Type B pancreatic cell (in vitro differentiated cells): ENCODE results near the gene PIGQ. TPM values are rescaled to one million over a fixed set of nuclear protein-coding genes. Genes with fewer than 3 reads are reported as not detected.

ENCODE experiments used
- DNase-seq: peaks from one replicate; pipeline ENCODE4 v3.0.0; 2021; ENCODE audit warnings: mixed read lengths; ENCODE audit not compliant: unreplicated experiment; ENCODE audit errors: extremely low spot score
- H3K27ac Mint-ChIP-seq: 2 replicates; pipeline ENCODE4 v1.8.0; 2021; ENCODE audit warnings: mild to moderate bottlenecking, mixed read lengths
- H3K27me3 Mint-ChIP-seq: 2 replicates; pipeline ENCODE4 v1.8.0; 2021; ENCODE audit warnings: mixed read lengths
- H3K36me3 Mint-ChIP-seq: 2 replicates; pipeline ENCODE4 v1.8.0; 2021; ENCODE audit warnings: mixed read lengths
- H3K4me1 Mint-ChIP-seq: one replicate; pipeline ENCODE4 v1.8.0; 2021; ENCODE audit warnings: mixed read lengths; ENCODE audit not compliant: unreplicated experiment
- H3K4me3 Mint-ChIP-seq: 2 replicates; pipeline ENCODE4 v1.8.0; 2021; ENCODE audit warnings: mild to moderate bottlenecking, mixed read lengths
- H3K9me3 Mint-ChIP-seq: 2 replicates; pipeline ENCODE4 v1.8.0; 2021; ENCODE audit warnings: mixed read lengths
- total RNA-seq: library from RNA; stranded (reverse); gene quantifications from 2 replicates; pipeline ENCODE4 v1.2.1, GENCODE V29; 2021; ENCODE audit warnings: low replicate concordance
- TF ChIP-seq, protein P1 (sequence below): fragments of 200-600 bp; sonication (generic); conservative IDR thresholded peaks from 2 replicates; pipeline ENCODE4 v1.5.0; 2021; ENCODE audit warnings: antibody characterized with exemption, mild to moderate bottlenecking

Gene PIGQ
- total RNA-seq, 1 donor from 2014 or later = 83.5 TPM

DNA sequence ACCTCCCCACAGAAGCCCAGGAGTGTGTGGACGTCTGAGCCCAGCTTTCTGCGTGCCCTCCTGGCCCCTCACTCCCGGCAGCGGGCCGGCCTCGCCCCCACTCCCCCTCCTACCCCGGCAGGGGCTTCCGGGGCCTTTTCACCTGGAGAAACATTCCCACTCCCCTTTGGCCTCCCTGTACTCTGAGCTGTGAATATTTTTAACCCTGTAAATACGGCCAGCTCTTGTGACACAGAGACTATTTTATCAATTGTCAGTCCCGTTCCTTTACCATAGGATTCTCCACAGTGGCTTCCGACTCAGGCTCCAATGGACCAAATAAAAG, 15.5 kb upstream of the PIGQ start:
- peaks cover 3% of the 10 kb centered on the region for H3K4me1 Mint-ChIP-seq
- no peak overlapping the region for H3K4me3 Mint-ChIP-seq
- H3K9me3 Mint-ChIP-seq = no peaks in the 10 kb centered on the region
- no peak for DNase-seq
- H3K27ac Mint-ChIP-seq = no peak overlapping the region
- peaks cover 6% of the 10 kb centered on the region for H3K27me3 Mint-ChIP-seq
- TF ChIP-seq, protein P1, sequence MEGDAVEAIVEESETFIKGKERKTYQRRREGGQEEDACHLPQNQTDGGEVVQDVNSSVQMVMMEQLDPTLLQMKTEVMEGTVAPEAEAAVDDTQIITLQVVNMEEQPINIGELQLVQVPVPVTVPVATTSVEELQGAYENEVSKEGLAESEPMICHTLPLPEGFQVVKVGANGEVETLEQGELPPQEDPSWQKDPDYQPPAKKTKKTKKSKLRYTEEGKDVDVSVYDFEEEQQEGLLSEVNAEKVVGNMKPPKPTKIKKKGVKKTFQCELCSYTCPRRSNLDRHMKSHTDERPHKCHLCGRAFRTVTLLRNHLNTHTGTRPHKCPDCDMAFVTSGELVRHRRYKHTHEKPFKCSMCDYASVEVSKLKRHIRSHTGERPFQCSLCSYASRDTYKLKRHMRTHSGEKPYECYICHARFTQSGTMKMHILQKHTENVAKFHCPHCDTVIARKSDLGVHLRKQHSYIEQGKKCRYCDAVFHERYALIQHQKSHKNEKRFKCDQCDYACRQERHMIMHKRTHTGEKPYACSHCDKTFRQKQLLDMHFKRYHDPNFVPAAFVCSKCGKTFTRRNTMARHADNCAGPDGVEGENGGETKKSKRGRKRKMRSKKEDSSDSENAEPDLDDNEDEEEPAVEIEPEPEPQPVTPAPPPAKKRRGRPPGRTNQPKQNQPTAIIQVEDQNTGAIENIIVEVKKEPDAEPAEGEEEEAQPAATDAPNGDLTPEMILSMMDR = no peak
- H3K36me3 Mint-ChIP-seq = no peaks in the 10 kb centered on the region

DNA sequence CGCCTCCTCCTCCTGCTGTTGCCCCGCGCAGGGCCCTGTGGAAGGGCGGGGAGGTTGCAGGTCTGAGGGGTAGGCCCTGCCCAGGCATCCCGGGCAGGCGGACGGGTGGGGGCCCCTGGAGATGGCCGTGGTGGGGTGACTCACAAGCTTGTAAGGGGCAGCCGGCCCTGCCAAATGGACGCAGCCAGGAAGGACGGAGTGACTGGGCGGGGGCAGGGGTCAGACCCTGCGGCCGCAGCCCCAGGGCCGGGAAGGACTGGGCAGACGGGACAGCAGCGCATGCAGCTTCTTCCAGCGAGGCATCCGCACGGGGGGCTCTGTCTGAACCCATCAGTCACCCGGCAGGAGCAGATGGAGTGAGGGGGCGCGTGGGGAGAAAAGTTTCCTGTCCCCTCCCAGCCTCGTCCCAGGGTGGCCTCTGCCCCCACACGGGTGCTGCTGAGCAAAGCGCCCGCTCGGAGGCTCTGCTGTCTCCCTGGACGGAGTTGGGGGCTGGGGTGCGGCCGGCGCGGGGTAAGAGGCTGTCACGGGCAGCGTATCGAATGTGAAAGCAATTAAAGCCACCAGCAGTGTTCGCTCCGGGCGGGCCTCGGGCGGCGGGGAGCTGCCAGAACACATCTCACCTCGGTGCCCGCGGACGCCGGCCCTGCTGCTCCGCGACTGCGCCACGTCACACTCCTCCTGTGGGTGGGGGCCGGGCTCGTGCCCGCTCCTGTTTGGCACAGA, 15.0 kb upstream of the PIGQ start:
- H3K4me3 Mint-ChIP-seq = no peak overlapping the region
- no peak overlapping the region for H3K27ac Mint-ChIP-seq
- H3K9me3 Mint-ChIP-seq = no peaks in the 10 kb centered on the region
- H3K4me1 Mint-ChIP-seq = peaks cover 3% of the 10 kb centered on the region
- TF ChIP-seq, protein P1 = no peak
- DNase-seq = no peak
- peaks cover 9% of the 10 kb centered on the region for H3K27me3 Mint-ChIP-seq
- no peaks in the 10 kb centered on the region for H3K36me3 Mint-ChIP-seq

DNA sequence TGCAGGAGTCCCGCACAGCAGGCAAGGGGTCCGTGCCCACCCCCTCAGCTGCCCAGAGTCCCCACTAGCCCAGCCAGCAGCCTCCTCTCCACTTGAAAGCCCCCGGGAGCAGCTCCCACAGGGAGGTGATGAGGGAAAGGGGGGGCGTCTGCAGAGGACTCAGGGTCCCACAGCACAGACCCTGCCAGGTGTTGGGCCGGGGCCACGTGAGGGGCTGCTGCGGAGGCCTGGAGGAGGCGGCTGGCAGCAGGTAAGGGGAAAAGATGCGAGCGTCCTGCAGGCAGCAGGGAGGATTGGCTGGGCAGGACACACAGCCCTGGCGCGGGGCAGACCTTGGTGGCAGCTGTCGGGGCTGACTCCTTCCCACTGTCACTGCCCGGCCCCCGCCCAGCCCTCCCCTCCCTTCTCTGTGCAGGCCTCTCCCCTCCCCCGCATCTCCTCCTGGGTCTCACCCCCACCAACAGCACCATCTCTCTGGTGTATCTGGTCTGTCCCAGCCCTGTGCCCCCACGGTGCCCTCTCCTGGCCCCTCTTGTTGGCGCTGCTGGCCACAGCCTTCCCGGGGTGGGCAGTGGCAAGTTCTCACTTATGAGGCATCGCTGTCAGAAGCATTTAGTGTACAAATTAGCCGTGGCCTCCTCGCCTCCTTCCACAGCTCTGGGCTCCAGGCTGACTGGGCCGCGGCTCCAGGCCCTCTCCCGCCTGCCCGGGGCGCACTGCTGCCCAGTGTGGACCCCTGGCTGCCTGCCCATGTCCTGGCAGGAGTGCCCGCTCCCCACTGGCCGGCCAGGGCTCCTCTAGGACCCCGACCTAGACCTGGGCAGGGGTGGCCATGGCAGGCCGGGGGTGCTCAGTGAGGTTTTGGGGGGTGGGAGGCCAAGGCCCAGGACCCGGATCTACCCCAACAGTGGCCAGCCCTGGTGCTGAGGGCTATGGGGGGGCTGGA, 14.0 kb upstream of the PIGQ start:
- Mint-ChIP-seq H3K4me1 (peaks cover 3% of the 10 kb centered on the region), H3K27ac (no peak overlapping the region), H3K27me3 (peaks cover 9% of the 10 kb centered on the region), H3K36me3 (no peaks in the 10 kb centered on the region), H3K9me3 (no peaks in the 10 kb centered on the region), H3K4me3 (no peak overlapping the region)
- no peak for DNase-seq
- TF ChIP-seq, protein P1 = no peak

DNA sequence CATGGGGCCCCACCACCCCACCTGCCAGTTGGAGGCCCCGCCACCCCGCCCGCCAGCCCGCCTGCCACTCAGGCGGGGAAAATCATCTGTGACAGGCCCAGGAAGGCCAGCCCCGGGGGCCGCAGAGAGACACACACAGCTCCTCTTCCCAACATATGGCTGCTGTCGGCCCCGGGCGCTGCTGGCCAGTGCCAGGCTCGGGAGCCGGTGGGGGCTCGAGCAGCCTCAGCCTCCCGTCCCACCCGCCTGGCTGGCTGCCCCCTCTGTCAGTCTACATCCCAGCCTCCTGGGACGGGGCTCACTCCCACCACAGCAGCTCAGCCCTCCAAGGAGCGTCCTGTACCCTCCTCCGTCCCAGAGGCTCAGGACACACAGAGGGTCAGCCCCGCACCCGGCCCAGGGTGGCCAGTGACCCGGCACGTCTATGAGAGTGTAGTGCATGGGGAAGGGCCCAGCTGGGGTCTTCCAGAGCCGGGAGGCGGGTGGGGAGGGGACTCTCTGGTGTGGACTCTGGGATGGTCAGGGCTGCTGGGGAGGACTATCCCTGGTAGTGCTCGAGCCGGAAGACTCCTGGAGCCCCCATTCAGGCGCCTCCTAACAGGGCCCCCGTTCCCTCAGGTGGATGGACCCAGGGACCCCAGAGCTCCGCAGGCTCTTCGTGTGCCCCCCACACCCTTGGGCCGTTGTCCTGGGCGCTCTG, 13.1 kb upstream of the PIGQ start:
- Mint-ChIP-seq H3K9me3 (no peaks in the 10 kb centered on the region), H3K27ac (no peak overlapping the region), H3K4me3 (no peak overlapping the region), H3K36me3 (no peaks in the 10 kb centered on the region), H3K27me3 (peaks cover 11% of the 10 kb centered on the region), H3K4me1 (peaks cover 3% of the 10 kb centered on the region)
- TF ChIP-seq, protein P1 = no peak
- DNase-seq = no peak

DNA sequence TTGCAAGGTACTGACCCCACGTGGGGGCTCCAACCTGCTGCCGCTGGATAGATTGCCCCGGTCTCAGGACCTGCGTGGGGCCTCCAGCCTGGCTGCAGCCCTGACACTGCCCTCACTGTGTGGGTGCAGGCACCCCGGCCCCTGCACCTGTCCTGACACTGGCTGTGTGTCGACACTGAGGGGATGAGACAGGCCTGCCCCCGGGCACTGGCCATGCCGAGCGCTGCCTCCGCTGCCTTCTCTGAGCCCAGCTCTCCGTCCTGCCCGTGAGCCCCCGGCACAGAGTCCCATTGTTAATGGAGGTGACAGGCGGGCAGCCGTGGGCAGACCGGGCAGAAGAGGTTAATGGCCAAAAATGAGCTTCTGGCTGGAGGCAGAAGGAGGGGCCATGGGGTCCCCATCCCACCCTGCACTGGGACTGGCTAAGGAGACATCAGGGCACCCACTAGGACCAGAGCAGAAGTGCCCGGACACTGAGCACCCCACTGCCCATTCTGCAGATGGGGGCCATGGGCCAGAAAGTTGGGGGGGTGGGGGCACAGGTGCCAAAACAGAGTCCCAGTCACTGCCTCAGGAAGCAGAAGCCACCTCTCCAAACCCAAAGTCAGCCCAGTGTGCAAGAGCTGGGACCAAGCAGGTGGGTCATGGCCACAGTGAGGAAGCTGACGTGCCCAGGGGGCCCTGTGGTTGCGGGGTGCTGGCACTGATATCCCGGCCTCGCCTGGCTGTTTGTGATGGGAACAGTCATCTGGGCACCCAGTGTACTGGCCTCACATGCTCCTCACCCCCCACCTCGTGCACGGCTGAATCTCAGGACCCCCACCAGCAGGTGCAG, 12.1 kb upstream of the PIGQ start:
- H3K27me3 Mint-ChIP-seq = peaks cover 21% of the 10 kb centered on the region
- no peaks in the 10 kb centered on the region for H3K36me3 Mint-ChIP-seq
- TF ChIP-seq, protein P1 = no peak
- H3K4me1 Mint-ChIP-seq = peaks cover 9% of the 10 kb centered on the region
- DNase-seq = no peak
- no peak overlapping the region for H3K27ac Mint-ChIP-seq
- no peak overlapping the region for H3K4me3 Mint-ChIP-seq
- H3K9me3 Mint-ChIP-seq = no peaks in the 10 kb centered on the region
